ENCODE data around the gene USF1.

- TF ChIP-seq EZH2 (IDR thresholded peaks at IDR 0.05) (no peak), EZH2phosphoT487 (IDR thresholded peaks at IDR 0.05) (no peak), CTCF (IDR thresholded peaks at IDR 0.05) (no peak)
Measured at GRCh38 chr1:161095230-161095629, 49.5 kb upstream of the USF1 start.

All from neural progenitor cell (in vitro differentiated cells).